ENCODE results near the gene FEZF1.

GRCh38 chr7:122257056-122257455 lies 47.5 kb downstream of the FEZF1 start:
- TF ChIP-seq POLR2A (IDR thresholded peaks at IDR 0.05), result no peak
- TF ChIP-seq, protein P1, sequence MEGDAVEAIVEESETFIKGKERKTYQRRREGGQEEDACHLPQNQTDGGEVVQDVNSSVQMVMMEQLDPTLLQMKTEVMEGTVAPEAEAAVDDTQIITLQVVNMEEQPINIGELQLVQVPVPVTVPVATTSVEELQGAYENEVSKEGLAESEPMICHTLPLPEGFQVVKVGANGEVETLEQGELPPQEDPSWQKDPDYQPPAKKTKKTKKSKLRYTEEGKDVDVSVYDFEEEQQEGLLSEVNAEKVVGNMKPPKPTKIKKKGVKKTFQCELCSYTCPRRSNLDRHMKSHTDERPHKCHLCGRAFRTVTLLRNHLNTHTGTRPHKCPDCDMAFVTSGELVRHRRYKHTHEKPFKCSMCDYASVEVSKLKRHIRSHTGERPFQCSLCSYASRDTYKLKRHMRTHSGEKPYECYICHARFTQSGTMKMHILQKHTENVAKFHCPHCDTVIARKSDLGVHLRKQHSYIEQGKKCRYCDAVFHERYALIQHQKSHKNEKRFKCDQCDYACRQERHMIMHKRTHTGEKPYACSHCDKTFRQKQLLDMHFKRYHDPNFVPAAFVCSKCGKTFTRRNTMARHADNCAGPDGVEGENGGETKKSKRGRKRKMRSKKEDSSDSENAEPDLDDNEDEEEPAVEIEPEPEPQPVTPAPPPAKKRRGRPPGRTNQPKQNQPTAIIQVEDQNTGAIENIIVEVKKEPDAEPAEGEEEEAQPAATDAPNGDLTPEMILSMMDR (IDR thresholded peaks at IDR 0.05), result no peak

Measured in testis (tissue), 2 donors.